GM12878 (cell line): ENCODE measurements around the gene HMCN2.

Source experiments
- CEBPB ChIP-seq, 2 experiments: fragments of 150-350 bp in 1 of 2; IDR thresholded peaks; 2 replicates each; pipeline ENCODE4 v1.6.1; 2012 to 2014; ENCODE audit warnings: low read depth in 2 of 2, low read length in 2 of 2, borderline replicate concordance in 1 of 2, inconsistent platforms in 1 of 2
- CTCF ChIP-seq, 3 experiments: IDR thresholded peaks in 2 of 3; conservative IDR thresholded peaks in 1 of 3; 2 replicates each; pipeline ENCODE4 v1.5.1; 2011; ENCODE audit warnings: low read depth in 3 of 3, low read length in 3 of 3, mild to moderate bottlenecking in 3 of 3, control low read depth in 2 of 3, moderate library complexity in 2 of 3, inconsistent platforms in 1 of 3, mixed read lengths in 1 of 3; ENCODE audit not compliant: control insufficient read depth in 2 of 3, insufficient read depth in 1 of 3; ENCODE audit errors: extremely low read depth in 1 of 3

- TF ChIP-seq CTCF (IDR thresholded peaks at IDR 0.05 in 2 of 3, conservative IDR thresholded peaks at IDR 0.05 in 1 of 3; ENCODE audit: control insufficient read depth in 2 of 3, extremely low read depth in 1 of 3, insufficient read depth in 1 of 3, low read depth in 3 of 3, low read length in 3 of 3) (no peak; a peak in 1 of 6 replicates), CEBPB (IDR thresholded peaks at IDR 0.05; ENCODE audit: borderline replicate concordance in 1 of 2, low read depth in 2 of 2, low read length in 2 of 2) (no peak)
These were observed 166.8 kb downstream of the HMCN2 start for GRCh38 chr9:130432362-130432761.
